ENCODE results near the gene ACIN1.

ACIN1 gene

GRCh38 chr14:23094666-23095195 is at the start of gene ACIN1:
Gene ACIN1, minus strand, starts transcription at chr14:23095136. Its CDS starts 24 bp downstream, at chr14:23095112.
- DNase-seq: no peak

GRCh38 chr14:23143911-23144310 is 49.0 kb upstream of the ACIN1 start:
- DNase-seq: no peak

GRCh38 chr14:23142826-23143225 is 47.9 kb upstream of the ACIN1 start:
- no peak for DNase-seq

GRCh38 chr14:23141706-23142444 is 46.9 kb upstream of the ACIN1 start:
- no peak for DNase-seq

- no peak for DNase-seq
These were observed 45.4 kb upstream of the ACIN1 start for GRCh38 chr14:23140371-23140770.

GRCh38 chr14:23139874-23140273 is 44.9 kb upstream of the ACIN1 start:
- no peak for DNase-seq

GRCh38 chr14:23137813-23138535 is 43.0 kb upstream of the ACIN1 start:
- DNase-seq: no peak

- no peak for DNase-seq
These were observed 42.4 kb upstream of the ACIN1 start for GRCh38 chr14:23137192-23137812.

- DNase-seq: no peak
These were observed 41.7 kb upstream of the ACIN1 start for GRCh38 chr14:23136566-23137133.

- DNase-seq: no peak
These were observed 38.0 kb upstream of the ACIN1 start for GRCh38 chr14:23132970-23133369.

- no peak for DNase-seq
These were observed 36.5 kb upstream of the ACIN1 start for GRCh38 chr14:23131482-23131881.

GRCh38 chr14:23130871-23131270 is 35.9 kb upstream of the ACIN1 start:
- DNase-seq: no peak

- no peak for DNase-seq
These were observed 34.9 kb upstream of the ACIN1 start for GRCh38 chr14:23129759-23130316.

GRCh38 chr14:23128969-23129758 is 34.2 kb upstream of the ACIN1 start:
- no peak for DNase-seq

- no peak for DNase-seq
These were observed 32.9 kb upstream of the ACIN1 start for GRCh38 chr14:23127861-23128260.

GRCh38 chr14:23126548-23127278 is 31.8 kb upstream of the ACIN1 start:
- DNase-seq: no peak

- no peak for DNase-seq
These were observed 31.1 kb upstream of the ACIN1 start for GRCh38 chr14:23125933-23126524.

GRCh38 chr14:23125011-23125410 is 30.1 kb upstream of the ACIN1 start:
- DNase-seq: no peak

- DNase-seq: no peak
These were observed 29.5 kb upstream of the ACIN1 start for GRCh38 chr14:23124337-23124954.

GRCh38 chr14:23123419-23123818 is 28.5 kb upstream of the ACIN1 start:
- DNase-seq: no peak

- DNase-seq: no peak
These were observed 27.1 kb upstream of the ACIN1 start for GRCh38 chr14:23122086-23122485.

All from stimulated activated naive CD4-positive, alpha-beta T cell (primary cell).